ENCODE measurements around the gene DMXL2. TPM values are rescaled to one million over a fixed set of nuclear protein-coding genes. Genes with fewer than 3 reads are reported as not detected.
A peak's percentile ranks its signal among the peaks of the same experiment; 100 is the strongest.

Gene DMXL2
- total and polyA plus RNA-seq, 9 of the 15 experiments (the other 6 are each of a cell fraction or from before 2014, with no cell fraction given): 9.3 to 57.7 (median 30.7) TPM

GRCh38 chr15:51647128-51647562, 24.6 kb upstream of the DMXL2 start (continued):
- TF ChIP-seq ZBTB2 (IDR thresholded peaks at IDR 0.05): peak; percentile 78; the same call in 1 of the 2 replicates
- no peak for TF ChIP-seq CBX8 (IDR thresholded peaks at IDR 0.05; ENCODE audit: borderline replicate concordance, extremely low read depth, low read depth, low read length, poor library complexity, severe bottlenecking)
- TF ChIP-seq CTBP1 (IDR thresholded peaks at IDR 0.05; ENCODE audit: borderline replicate concordance): peak; percentile 86
- no peak for TF ChIP-seq RFX1 (IDR thresholded peaks at IDR 0.05)
- TF ChIP-seq ELF1 (tag; IDR thresholded peaks at IDR 0.05): peak; percentile 74
- no peak for TF ChIP-seq SFPQ (IDR thresholded peaks at IDR 0.05; ENCODE audit: low read depth, low read length)
- peak; percentile 96 for TF ChIP-seq FOSL1 (tag; conservative IDR thresholded peaks at IDR 0.05)
- peak; percentile 64 for TF ChIP-seq TAF9B (IDR thresholded peaks at IDR 0.05; ENCODE audit: partially characterized antibody)
- no peak for TF ChIP-seq ZBTB8A (IDR thresholded peaks at IDR 0.05; ENCODE audit: partially characterized antibody)
- no peak for TF ChIP-seq RBFOX2 (IDR thresholded peaks at IDR 0.05; ENCODE audit: low read depth, low read length)
- TF ChIP-seq ZNF354B (CRISPR knock-in tag; IDR thresholded peaks at IDR 0.05): peak; percentile 68; the same call in 1 of the 2 replicates
- peak; percentile 81 for TF ChIP-seq ETV5 (CRISPR knock-in tag; IDR thresholded peaks at IDR 0.05; ENCODE audit: low read depth)
- TF ChIP-seq TAF7 (tag; IDR thresholded peaks at IDR 0.05): no peak
- TF ChIP-seq ZNF324 (CRISPR knock-in tag; IDR thresholded peaks at IDR 0.05): 0 out of 2 replicates have a peak, but pooled peaks have one; percentile 42
- TF ChIP-seq MYC (IDR thresholded peaks at IDR 0.05; ENCODE audit: low read depth, low read length): peak; percentile 57; the same call in 1 of the 2 replicates
- no peak for TF ChIP-seq MYC (CRISPR knock-in tag; IDR thresholded peaks at IDR 0.05; ENCODE audit: borderline replicate concordance, low read depth)
- peak; percentile 63 for TF ChIP-seq MEF2A (IDR thresholded peaks at IDR 0.05; ENCODE audit: control insufficient read depth, low read depth, low read length)
- TF ChIP-seq BRF1 (IDR thresholded peaks at IDR 0.05; ENCODE audit: borderline replicate concordance, extremely low read depth, insufficient read length): no peak
- TF ChIP-seq ZNF592 (IDR thresholded peaks at IDR 0.05): 0 out of 2 replicates have a peak, but pooled peaks have one; percentile 26
- no peak for TF ChIP-seq TCF15 (CRISPR knock-in tag; IDR thresholded peaks at IDR 0.05)
